Measurements from ENCODE around the gene VPS35L.
A peak's percentile ranks its signal among the peaks of the same experiment; 100 is the strongest.
"Not testable (repeated sequence)": the region's sequence is repeated elsewhere in the genome, so short reads cannot be mapped to it uniquely, and the experiment has no call there.

The VPS35L gene

DNA sequence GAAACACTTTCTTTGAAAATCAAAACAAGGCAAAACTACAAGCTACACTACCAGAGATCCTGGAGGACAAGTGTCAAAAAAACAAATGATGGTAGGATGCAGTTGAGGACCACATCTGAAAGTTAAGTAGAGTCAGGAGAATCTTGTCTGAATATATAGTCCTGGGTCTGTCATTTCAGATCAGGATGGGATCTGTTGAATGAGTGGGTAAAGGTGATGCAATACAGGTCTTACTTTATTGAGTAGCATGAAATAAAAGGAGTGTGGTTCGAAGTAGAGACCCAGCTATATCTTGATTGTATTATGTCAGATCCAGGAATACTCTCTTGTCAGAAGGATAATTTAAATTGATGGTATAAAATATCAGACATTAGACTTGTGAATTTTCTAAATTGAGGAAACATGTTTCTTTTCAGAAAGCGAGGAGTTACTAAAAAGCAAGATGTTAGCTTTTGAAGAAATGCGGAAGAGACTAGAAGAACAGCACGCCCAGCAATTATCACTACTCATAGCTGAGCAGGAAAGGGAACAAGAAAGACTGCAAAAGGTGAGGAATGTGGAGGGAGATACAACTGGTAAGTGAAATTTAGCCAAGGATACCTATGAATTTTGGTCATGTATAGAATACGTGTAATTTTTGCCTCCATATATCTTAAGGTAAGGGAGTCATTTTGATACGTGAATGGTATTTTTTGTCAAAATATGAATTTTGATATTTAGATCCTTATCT lies 15.1 kb upstream of the VPS35L start:
- DNase-seq (ENCODE audit: low spot score): no peak

DNA sequence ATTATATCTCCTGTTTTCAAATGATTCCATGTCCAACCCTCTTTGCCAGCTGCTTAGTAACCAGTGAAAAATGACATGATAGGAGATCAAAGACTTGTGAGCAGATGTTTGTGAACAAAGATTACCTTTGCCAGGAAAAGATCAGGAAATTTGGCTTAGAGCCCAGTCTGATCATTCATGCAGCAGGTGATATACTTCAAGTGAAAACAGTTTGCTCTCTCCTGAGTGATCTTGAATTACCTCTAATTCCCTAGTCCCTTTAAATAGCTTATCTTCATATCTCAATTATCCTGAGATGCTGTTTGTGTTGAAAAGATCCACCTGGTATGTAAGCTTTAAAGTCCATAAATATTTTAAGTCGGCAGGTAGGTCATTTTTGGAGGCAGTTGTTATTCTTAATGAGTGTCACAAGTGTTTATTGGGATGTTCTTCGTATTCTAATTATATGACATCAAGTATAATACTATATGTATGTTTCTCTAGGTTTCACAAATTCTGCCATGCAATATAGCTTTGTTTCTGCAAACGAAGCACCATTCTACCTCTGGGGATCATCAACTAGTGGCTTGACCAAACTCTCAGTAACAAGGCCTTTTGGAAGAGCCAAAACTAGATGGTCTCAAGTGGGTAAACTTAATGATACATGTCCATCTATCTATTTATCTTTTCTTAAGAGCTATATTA lies 13.2 kb upstream of the VPS35L start:
- no peak for DNase-seq (ENCODE audit: low spot score)

DNA sequence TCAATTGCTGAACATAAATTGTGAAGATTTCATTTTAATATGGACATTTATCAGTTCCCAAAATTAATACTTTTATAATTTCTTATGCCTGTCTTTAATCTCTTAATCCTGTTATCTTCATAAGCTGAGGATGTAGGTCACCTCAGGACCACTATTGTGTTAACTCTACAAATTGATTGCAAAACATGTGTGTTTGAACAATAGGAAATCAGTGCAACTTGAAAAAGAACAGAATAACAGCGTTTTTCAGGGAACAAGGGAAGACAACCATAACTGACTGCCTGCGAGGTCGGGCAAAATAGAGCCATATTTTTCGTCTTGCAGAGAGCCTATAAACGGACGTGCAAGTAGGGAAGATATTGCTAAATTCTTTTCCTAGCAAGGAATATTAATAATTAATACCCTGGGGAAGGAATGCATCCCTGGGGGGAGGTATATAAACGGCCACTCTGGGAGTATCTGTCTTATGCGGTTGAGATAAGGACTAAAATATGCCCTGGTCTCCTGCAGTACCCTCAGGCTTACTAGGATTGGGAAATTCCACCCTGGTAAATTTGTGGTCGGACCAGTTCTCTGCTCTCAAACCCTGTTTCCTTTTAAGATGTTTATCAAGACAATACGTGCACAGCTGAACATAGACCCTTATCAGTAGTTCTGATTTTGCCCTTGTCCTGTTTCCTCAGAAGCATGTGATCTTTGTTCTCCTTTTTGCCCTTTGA lies 12.1 kb upstream of the VPS35L start:
- not testable (repeated sequence) for DNase-seq (ENCODE audit: low spot score)

DNA sequence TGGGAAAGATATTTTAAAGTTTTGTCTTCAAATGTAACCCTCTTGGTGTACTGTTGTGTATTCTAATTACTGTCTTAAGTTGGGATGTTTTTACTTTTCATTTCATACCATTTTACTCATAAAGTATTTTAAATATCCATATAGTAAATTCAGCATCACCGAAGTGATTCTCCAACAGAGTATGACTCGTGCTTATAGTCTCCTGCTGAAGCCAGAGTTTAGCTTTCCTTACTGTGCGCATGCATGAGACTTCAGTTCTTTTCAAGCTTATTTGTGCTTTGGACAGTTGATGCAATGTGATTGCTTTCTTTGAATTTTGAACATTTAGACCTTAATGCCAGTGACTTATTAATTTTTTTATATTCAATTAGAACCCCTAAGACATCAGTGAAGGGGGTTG lies 7.4 kb upstream of the VPS35L start:
- DNase-seq (ENCODE audit: low spot score): no peak

DNA sequence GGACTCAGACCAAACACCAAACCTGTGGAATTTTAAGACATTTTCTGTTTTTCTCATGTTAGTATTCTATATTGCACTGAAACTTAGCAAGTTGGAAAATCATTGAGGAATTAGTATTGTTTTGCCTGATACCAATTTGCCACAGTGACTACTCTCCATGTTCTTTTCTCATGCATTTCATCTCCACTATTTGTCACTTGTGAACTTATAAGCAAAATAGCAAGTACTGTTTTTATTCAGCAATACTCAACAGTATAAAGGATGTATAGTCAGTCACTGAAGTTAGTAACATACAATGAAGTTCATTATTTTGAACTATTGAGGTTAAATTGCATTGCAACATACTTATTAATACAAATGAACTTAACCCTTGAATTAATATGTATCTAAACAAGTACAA lies 5.8 kb upstream of the VPS35L start:
- DNase-seq (ENCODE audit: low spot score): no peak

DNA sequence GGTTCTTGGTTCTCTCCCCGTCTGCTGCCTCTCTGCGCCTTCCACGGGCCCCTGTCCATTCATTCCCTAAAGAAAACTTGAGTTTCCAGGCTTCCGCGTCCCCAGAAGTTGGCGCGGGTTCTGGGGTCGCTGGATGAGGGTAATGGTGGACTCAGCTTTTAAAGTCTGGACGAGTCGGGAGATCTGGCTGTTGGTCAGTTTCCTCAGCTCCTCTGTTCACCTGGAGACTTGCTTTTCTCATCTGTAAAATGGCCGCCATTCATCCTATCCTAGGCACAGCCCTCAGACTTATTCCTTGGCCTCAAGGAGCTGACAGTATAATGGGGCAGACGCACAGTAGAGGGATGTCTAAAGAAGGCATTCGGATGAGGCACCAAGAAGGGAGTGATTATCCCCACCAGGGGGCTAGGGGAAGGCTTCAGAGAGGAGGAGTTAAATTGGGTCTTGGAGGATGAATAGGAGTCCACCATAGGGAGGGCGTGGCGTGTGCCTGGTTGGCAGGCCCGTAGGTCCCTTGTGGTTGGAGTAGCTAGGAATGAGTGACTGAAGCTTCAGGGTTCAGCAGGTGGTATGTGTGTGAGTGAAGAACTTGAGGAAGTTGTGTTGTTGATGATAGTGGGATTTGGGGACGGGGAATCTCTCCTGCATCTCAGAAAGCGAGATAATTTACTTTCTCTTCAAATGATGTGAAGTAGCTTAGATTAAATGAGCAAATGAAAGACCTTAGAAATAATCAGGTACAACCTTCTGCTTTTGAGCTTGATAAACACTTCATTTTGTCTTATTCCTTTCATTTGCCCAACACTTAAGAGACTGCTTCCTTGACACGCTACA lies 652 bp downstream of the VPS35L start:
- peak; percentile 73 for DNase-seq (ENCODE audit: low spot score)

DNA sequence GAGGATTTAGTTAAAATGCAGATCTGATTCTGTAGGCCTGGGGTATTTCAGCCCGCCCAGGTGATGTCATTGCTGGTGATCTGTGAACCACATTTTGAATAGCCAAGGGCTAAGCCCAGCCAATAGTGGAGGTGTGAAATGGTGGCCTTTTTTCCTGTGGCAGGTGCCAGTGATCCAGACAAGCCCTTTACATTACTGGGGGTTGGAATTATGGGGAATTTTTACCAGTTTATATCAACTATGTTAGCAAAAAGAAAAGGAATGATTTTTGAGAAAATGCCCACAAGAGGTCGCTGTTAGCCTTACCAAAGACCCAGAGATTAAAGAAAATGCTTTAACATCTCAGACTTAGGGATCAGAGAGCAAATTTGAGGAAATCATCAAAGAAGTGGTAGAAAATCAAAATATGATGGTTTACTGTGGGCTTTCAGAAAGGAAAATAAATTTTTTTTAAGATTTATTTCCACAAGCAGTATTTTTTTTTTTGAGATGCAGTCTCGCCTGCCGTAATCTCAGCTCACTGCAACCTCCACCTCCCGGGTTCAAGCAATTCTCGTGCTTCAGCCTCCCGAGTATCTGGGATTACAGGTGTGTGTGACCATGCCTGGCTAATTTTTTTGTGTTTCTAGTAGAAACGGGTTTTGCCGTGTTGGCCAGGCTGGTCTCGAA lies 3.9 kb downstream of the VPS35L start:
- peak; percentile 17 for DNase-seq (ENCODE audit: low spot score)

DNA sequence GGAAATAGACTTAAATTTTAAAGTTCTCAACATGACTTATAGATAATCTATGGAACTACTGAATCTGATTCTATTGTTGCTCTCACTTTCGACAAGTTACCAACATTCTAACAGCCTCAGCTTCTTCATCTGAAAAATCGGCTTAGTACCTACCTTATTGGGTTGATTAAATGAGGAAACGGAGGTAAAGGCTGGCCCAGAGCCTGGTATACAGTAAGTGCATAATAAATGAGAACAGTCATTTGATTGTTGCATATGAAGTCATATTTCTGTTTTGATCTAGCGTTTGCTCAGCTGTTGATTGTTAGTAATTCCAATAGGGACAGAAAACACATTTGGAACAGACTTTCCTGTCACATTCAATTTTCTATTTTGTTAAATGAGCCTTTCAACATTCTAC lies 4.6 kb downstream of the VPS35L start:
- DNase-seq (ENCODE audit: low spot score): no peak

DNA sequence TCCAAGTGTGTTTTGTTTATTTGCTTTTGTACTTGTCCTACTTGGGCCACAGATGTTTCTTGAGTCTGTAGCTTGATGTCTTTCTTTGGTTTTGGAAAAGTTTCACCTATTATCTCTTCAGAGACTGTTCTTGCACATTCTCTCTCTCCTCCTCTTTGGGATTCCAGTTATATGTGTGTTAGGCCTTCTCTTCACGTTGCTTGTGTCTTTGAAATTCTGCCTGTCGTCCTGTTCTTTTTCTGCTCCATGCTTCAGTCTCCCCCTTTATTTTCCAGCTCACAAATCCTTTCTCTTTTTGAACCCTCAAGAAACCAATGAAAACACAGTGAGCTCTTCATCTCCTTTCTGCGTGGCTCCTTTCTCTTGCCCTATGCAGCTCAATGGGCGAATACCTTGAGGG lies 7.9 kb downstream of the VPS35L start:
- no peak for DNase-seq (ENCODE audit: low spot score)

DNA sequence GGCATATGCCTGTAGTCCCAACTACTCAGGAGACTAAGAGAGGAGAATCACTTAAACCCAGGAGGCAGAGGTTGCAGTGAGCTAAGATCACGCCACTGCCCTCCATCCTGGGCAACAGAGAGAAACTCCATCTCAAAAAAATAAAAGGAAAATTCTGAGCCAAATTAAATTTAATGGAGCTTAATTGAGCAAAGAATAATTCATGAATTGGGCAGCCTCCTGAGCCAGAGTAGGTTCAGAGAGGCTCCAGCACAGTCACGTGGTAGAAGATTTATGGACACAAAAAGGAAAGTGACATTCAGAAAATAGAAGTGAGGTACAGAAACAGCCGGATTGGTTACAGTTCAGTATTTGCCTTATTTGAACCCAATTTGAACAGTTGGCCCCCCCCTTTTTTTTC lies 10.9 kb downstream of the VPS35L start:
- DNase-seq (ENCODE audit: low spot score): no peak

DNA sequence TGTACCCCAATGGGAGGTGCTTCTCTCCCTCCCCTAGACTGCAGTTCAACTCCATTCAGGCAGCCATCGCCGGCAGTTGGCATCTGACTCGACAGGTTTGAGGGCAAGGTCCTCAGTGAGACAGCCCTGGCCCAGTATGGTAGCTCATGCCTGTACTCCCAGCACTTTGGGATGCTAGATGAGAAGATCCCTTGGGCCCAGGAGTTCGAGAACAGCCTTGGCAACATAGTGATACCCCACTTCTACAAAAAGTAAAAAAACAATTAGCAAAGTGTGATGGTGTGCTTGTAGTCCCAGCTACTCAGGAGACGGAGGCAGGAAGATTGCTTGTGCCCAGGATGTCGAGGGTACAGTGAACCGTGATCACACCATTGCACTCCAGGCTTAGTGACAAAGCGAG lies 12.1 kb downstream of the VPS35L start:
- DNase-seq (ENCODE audit: low spot score): no peak

DNA sequence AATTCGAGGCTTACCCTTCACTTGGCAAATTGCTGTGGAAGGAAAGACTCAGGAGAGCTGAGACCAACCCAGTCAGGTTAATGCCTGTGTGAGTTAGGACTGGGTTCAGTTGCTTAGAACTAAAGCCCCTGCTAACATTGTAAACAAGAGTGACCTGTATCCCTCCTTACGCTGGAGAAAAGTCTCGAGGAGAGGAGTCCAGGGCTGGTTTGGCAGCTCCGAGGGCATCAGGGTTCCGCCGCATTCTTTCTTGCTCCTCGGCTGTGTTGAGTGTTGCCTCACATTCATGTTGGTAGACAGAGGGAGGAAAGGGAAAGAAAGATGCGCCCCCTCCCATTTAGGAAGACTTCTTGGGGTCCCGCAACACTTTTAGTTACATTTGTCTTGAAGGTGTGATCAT lies 18.5 kb downstream of the VPS35L start:
- no peak for DNase-seq (ENCODE audit: low spot score)

DNA sequence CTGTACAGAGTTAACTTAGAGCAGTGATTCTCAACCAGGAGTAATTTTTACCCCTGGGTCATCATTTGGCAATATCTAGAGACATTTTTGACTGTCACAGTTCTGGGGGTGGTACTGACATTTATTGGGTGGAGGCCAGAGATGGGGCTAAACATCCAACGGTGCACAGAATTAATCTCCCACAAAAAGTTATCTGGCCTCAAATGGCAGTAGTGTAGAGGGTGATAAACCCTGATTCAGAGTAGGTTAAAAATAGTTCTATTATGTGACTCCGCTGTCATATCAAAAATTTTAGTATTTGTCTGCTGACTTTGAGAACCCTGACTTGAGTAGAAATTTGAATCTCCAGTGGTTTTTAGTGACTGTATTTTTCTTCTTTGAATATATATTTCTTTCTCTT lies 19.1 kb downstream of the VPS35L start:
- DNase-seq (ENCODE audit: low spot score): no peak

DNA sequence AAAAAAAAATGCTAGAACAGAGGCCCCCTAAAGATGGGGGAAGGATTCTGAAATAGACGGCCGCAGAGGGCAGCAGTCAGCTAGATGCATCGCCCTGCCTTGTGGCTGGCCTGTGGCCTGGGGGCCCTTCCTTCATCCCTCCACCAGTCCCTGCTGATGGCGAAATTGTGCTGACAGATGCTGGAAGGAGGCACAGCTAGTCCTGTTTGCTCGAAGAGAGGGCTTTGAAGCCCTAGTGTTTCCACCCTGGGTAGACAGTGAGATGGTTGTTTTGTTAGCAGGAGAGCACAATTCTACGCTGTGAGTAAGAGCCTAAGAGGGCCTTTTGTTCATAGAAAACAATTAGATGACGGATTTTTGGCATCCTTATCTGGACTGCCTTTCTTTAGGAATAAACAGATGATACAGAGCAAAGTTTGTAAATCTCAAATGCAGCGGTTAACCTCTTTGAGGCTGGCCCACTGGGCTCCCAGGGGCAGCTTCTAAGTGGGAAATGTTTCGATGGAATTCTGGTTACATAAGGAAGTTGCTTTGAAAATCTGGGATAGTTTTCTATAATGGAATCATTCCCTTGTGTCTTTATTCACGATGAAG lies 23.0 kb downstream of the VPS35L start:
- no peak for DNase-seq (ENCODE audit: low spot score)

DNA sequence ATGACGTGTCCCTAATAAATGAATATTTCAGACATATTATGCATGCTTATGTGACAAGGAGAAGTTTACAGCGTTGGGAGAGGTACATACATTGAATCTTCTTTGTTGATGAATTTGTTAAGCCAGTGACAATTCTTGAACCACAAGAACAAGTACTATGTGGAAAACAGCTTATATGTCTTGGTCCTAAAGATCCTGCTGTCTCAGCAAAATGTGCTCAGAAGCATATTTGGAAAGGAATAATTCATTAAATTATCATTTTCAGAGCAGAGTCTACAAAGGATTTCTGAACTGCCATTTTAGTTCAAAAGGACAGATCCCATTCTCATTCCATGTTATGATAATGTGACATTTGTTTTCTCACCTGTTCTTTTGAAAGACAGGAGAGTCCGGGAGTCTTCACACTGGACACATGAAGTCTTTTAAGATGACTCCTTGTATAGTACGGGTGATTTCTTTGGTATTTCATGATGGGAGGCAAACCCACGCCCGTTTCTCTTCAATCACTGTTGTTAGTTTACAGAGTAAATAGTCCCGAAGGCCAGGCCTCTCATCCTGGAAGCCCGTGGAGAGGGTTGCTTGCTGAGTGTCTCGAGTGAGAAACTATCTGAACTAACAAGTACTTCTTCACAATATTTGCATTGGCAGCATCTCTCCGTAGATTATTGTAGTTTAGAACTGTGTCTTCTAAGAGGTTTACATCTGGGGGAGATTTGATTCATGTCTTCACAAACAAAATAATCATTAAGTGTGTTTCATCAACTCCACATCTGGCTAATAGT lies 26.7 kb downstream of the VPS35L start:
- no peak for DNase-seq (ENCODE audit: low spot score)

DNA sequence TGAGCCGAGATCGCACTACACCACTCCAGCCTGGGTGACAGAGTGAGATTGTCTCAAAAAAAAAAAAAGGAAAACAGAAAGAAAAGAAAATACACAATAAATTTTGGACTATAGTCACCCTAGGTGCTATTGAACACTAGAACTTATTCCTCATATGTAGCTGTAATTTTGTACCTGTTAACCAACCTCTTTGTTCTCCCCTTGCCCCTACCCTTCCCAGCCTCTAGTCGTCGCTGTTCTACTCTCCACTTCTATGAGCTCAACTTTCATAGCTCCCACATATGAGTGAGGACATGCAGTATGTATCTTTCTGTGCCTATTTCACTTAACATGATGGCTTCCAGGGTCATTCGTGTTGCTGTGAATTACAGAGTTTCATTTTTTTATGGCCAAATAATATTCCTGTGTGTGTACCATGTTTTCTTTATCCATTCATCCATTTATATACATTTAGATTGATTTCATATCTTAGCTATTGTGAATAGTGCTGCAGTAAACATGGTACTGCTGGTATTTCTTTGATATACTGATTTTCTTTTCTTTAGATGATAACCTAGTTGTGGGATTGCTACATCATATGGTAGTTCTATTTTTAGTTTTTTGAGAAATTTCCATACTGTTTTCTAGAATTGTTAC lies 28.3 kb downstream of the VPS35L start:
- peak; percentile 49 for DNase-seq (ENCODE audit: low spot score)

DNA sequence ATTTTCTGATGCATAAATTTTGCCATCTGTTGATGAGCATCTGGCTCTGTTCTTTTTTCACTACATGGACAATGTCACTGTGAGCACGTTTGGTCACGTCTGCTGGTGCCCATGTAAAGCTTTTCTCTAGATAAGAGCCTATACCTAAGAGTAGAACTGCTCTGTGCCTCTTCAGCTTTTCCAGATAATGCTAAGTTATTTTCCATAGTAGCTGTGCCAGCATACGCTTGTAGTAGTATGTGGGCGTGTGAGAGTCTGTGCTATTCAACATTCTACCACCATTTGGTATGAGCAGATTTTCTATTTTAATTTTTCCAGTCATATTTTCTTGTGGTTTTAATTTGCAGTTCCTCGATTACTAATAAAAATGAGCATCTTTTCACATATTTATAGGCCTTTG lies 33.2 kb downstream of the VPS35L start:
- DNase-seq (ENCODE audit: low spot score): no peak

DNA sequence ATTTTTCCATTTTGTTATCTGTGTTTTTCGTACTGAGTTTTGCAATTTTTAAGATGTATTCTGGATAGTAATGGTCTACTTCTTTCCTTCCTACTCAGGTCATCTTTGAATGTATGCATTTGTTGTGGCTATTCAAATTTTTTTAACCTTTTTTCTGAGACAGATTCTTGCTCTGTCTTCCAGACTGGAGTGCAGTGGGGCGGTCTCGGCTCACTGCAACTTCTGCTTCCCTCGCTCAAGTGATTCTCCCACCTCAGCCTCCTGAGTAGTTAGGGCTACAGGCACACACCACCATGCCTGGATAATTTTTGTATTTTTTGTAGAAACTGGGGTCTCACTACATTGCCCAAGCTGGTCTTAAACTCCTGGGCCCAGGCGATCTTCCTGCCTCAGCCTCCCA lies 33.6 kb downstream of the VPS35L start:
- no peak for DNase-seq (ENCODE audit: low spot score)

DNA sequence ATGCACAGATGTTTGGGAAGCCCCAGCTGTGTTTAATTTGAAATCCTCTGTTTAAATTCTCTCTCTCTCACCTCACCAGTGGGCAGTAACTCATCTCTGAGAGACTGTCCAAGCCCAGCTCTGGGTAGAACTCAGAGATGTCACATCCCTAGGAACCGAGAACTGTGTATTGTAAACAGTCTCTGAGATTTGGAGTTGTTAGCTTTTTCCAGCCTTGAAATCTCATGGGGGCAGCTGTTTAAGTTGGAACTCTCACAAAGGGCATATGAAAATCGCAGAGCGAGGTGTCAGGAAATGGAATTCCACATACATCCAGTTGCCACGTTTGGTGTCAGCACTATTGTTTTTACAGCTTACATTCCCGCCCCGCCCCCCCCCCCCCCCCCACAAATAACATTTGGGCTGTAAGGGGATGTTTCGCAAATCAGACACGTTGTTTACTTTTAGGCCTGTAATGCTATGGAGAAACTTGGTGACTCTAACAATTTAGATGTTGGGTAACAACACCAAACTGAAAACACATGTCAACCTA lies 34.3 kb downstream of the VPS35L start:
- no peak for DNase-seq (ENCODE audit: low spot score)

Data from iPS-NIHi11 (cell line).